ENCODE measurements around the gene C19orf73. TPM values are rescaled to one million over a fixed set of nuclear protein-coding genes. Genes with fewer than 3 reads are reported as not detected.
A peak's percentile ranks its signal among the peaks of the same experiment; 100 is the strongest.

C19orf73 gene
- total and polyA plus RNA-seq, 9 of the 15 experiments (the other 6 are each of a cell fraction or from before 2014, with no cell fraction given) = 0.08 to 7.4 (median 1.4) TPM

DNA sequence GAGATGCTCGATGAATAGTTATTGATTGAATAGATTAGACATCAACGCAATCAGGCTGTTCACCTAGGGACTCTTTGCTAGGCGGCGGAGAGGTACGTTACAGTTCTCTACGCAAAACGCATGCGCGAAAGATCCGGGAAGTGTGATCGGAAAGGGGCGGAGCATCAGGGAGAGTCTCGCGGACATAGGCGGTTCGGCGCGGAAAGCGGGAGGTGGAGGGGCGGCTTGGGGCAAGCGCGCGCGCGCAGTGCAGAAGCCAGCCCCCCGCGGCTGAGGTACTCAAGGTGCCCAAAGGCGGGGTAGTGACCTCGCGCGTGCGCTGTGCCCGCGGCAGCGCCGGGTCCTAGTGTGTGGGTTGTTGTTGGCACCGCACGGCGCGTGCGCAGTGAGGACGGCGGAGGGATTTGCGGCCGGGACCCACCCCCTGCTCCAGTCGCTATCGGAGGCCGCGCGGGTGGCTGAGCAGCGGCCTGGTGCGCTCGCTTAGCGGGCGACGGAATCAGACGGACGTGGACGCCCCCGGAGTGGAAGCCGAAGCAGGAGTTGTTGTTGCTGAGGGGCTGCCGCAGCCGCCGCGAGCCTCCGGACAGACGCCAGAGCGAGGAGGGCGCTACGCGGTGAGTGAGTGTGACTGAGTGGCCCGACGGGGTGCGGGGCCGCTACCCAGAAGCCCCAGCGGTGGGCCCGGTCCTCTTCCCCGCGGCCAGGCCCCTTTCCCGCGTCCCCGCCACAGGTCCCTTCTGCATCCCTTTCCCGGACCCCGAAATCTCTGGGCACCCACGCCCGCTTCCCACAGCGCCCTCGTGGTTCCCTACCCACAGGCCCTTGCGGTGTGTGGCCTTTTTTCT is 33.7 kb downstream of the C19orf73 start, which contains the start of gene SNRNP70 (continued):
- no peak for TF ChIP-seq ATF1 (CRISPR knock-in tag; IDR thresholded peaks at IDR 0.05)
- TF ChIP-seq ATF1 (tag; IDR thresholded peaks at IDR 0.05) = peak; percentile 84
- peak; percentile 63; the same call in 1 of the 2 replicates for TF ChIP-seq CREB1 (IDR thresholded peaks at IDR 0.05)
- TF ChIP-seq CREB1 (CRISPR knock-in tag; IDR thresholded peaks at IDR 0.05) = peak; percentile 76
- no peak for TF ChIP-seq PYGO2 (tag; IDR thresholded peaks at IDR 0.05)
- TF ChIP-seq NFRKB (IDR thresholded peaks at IDR 0.05; ENCODE audit: low read depth) = peak; percentile 17; the same call in 1 of the 2 replicates
- TF ChIP-seq, protein P1, sequence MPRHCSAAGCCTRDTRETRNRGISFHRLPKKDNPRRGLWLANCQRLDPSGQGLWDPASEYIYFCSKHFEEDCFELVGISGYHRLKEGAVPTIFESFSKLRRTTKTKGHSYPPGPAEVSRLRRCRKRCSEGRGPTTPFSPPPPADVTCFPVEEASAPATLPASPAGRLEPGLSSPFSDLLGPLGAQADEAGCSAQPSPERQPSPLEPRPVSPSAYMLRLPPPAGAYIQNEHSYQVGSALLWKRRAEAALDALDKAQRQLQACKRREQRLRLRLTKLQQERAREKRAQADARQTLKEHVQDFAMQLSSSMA (CRISPR knock-in tag; IDR thresholded peaks at IDR 0.05) = peak; percentile 72; the same call in 1 of the 2 replicates
- TF ChIP-seq, protein P2, sequence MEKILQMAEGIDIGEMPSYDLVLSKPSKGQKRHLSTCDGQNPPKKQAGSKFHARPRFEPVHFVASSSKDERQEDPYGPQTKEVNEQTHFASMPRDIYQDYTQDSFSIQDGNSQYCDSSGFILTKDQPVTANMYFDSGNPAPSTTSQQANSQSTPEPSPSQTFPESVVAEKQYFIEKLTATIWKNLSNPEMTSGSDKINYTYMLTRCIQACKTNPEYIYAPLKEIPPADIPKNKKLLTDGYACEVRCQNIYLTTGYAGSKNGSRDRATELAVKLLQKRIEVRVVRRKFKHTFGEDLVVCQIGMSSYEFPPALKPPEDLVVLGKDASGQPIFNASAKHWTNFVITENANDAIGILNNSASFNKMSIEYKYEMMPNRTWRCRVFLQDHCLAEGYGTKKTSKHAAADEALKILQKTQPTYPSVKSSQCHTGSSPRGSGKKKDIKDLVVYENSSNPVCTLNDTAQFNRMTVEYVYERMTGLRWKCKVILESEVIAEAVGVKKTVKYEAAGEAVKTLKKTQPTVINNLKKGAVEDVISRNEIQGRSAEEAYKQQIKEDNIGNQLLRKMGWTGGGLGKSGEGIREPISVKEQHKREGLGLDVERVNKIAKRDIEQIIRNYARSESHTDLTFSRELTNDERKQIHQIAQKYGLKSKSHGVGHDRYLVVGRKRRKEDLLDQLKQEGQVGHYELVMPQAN (IDR thresholded peaks at IDR 0.05; ENCODE audit: borderline replicate concordance) = peak; percentile 91; the same call in 1 of the 2 replicates
- no peak for TF ChIP-seq CC2D1A (IDR thresholded peaks at IDR 0.05)
- no peak for TF ChIP-seq ZNF431 (CRISPR knock-in tag; IDR thresholded peaks at IDR 0.05)
- TF ChIP-seq, protein P3, sequence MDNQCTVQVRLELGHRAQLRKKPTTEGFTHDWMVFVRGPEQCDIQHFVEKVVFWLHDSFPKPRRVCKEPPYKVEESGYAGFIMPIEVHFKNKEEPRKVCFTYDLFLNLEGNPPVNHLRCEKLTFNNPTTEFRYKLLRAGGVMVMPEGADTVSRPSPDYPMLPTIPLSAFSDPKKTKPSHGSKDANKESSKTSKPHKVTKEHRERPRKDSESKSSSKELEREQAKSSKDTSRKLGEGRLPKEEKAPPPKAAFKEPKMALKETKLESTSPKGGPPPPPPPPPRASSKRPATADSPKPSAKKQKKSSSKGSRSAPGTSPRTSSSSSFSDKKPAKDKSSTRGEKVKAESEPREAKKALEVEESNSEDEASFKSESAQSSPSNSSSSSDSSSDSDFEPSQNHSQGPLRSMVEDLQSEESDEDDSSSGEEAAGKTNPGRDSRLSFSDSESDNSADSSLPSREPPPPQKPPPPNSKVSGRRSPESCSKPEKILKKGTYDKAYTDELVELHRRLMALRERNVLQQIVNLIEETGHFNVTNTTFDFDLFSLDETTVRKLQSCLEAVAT (IDR thresholded peaks at IDR 0.05) = peak in 1 of 2 experiments; percentile 79; a peak in 1 of 4 replicates
- TF ChIP-seq, protein P4, sequence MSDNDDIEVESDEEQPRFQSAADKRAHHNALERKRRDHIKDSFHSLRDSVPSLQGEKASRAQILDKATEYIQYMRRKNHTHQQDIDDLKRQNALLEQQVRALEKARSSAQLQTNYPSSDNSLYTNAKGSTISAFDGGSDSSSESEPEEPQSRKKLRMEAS (CRISPR knock-in tag; IDR thresholded peaks at IDR 0.05) = peak; percentile 73
- no peak for TF ChIP-seq RFX7 (CRISPR knock-in tag; IDR thresholded peaks at IDR 0.05)
- no peak for TF ChIP-seq ZNF217 (CRISPR knock-in tag; IDR thresholded peaks at IDR 0.05)

Measured in K562 (cell line).